GM12878 (cell line): ENCODE results near the gene PRSS50. TPM values are rescaled to one million over a fixed set of nuclear protein-coding genes. Genes with fewer than 3 reads are reported as not detected.

Source experiments
- ATAC-seq: fragments of 200-7000 bp; cut with Tn5 transposase; 3 replicates; pipeline ENCODE4 v1.9.1; 2020; ENCODE audit warnings: mild to moderate bottlenecking, moderate library complexity
- BruUV-seq: library from RNA; stranded (reverse); fragments of 400-500 nt; replicated peaks from 2 replicates; lab custom pipeline; 2021; lab: Mats Ljungman, UMichigan
- CTCF ChIA-PET: fragments of 300-600 bp; sonication (Branson Sonifier 250); formaldehyde crosslinking; extraction: SDS; loops from one replicate; lab custom pipeline; 2021; ENCODE audit warnings: inconsistent platforms; lab: Yijun Ruan, JAX
- POLR2A ChIA-PET: fragments of 350-600 bp; formaldehyde crosslinking; extraction: SDS; loops from one replicate; lab custom pipeline; 2021; ENCODE audit warnings: inconsistent platforms; lab: Charles Lee
- RAD21 ChIA-PET: fragments of 300-600 bp; sonication (Branson Sonifier 250); formaldehyde crosslinking; loops from one replicate; lab custom pipeline; 2023; ENCODE audit warnings: antibody characterized with exemption; ENCODE audit not compliant: unreplicated experiment; lab: Charles Lee
- SMC1A ChIA-PET: fragments of 300-600 bp; sonication (Branson Sonifier 250); formaldehyde crosslinking; loops from one replicate; lab custom pipeline; 2023; ENCODE audit not compliant: unreplicated experiment, uncharacterized antibody; lab: Charles Lee
- DNase-seq: peaks from one replicate; pipeline ENCODE4 v3.0.0-alpha.2; 2011; ENCODE audit warnings: low read depth, low spot score
- FAIRE-seq: peaks from 3 replicates; lab custom pipeline; 2011; peaks lifted over from hg19 to GRCh38; lab: Jason Lieb, UNC
- H2AFZ ChIP-seq: 2 replicates; pipeline ENCODE4 v1.6.0; 2011; ENCODE audit warnings: low read depth, low read length, control low read depth; ENCODE audit not compliant: control insufficient read depth
- H3K27ac ChIP-seq: 2 replicates; pipeline ENCODE4 v1.5.1; 2011; ENCODE audit warnings: control low read depth; ENCODE audit not compliant: control insufficient read depth, insufficient read depth
- H3K27me3 ChIP-seq, 2 experiments: replicated peaks in 1 of 2; 2 replicates each; pipeline versions ENCODE4 v1.6.0 to v1.6.1; 2011; ENCODE audit warnings: low read length in 1 of 2; ENCODE audit not compliant: control insufficient read depth in 2 of 2, insufficient read depth in 2 of 2
- H3K36me3 ChIP-seq, 2 experiments: 2 replicates each; pipeline ENCODE4 v1.5.1; 2011; ENCODE audit warnings: low read length in 1 of 2; ENCODE audit not compliant: control insufficient read depth in 2 of 2, insufficient read depth in 2 of 2
- H3K4me1 ChIP-seq: 2 replicates; pipeline ENCODE4 v1.6.1; 2011; ENCODE audit warnings: mild to moderate bottlenecking, low read length, moderate library complexity, mixed read lengths; ENCODE audit not compliant: control insufficient read depth, insufficient read depth
- H3K4me2 ChIP-seq: 2 replicates; pipeline ENCODE4 v1.6.0; 2011; ENCODE audit warnings: control low read depth; ENCODE audit not compliant: control insufficient read depth, insufficient read depth
- H3K4me3 ChIP-seq: fragments of 200-600 bp; sonication (generic); 2 replicates; pipeline ENCODE4 v1.5.1; 2016
- H3K79me2 ChIP-seq: 2 replicates; pipeline ENCODE4 v1.6.0; 2011; ENCODE audit warnings: low read length; ENCODE audit not compliant: control insufficient read depth, insufficient read depth
- H3K9ac ChIP-seq: 2 replicates; pipeline ENCODE4 v1.8.0; 2011; ENCODE audit warnings: low read length, control low read depth, mixed read lengths; ENCODE audit not compliant: control insufficient read depth, insufficient read depth
- H3K9me3 ChIP-seq: replicated peaks from 3 replicates; pipeline ENCODE4 v1.5.1; 2011; ENCODE audit warnings: mild to moderate bottlenecking, low read length; ENCODE audit not compliant: control insufficient read depth, insufficient read depth
- H4K20me1 ChIP-seq: 2 replicates; pipeline ENCODE4 v1.6.0; 2011; ENCODE audit not compliant: control insufficient read depth, insufficient read depth
- ASH2L ChIP-seq: fragments of 300-600, 200-600 bp; sonication (generic); IDR thresholded peaks from 2 replicates; pipeline ENCODE4 v1.6.1; 2017; ENCODE audit warnings: low read depth, mild to moderate bottlenecking, borderline replicate concordance
- ATF7 ChIP-seq: fragments of 450-650 bp; IDR thresholded peaks from 2 replicates; pipeline ENCODE4 v1.6.1; 2016; ENCODE audit warnings: low read depth, mild to moderate bottlenecking
- CREM ChIP-seq: IDR thresholded peaks from 2 replicates; pipeline ENCODE4 v1.6.1; 2014; ENCODE audit warnings: antibody characterized with exemption, low read depth
- DPF2 ChIP-seq: fragments of 450-650 bp; IDR thresholded peaks from 2 replicates; pipeline ENCODE4 v1.6.1; 2017; ENCODE audit warnings: mild to moderate bottlenecking
- EGR1 ChIP-seq, 2 experiments: IDR thresholded peaks; 1 replicate in 1 of 2; 2 replicates in 1 of 2; pipeline ENCODE4 v1.6.1; 2011 to 2012; ENCODE audit warnings: low read depth in 2 of 2, low read length in 2 of 2, borderline replicate concordance in 1 of 2, mild to moderate bottlenecking in 1 of 2, moderate library complexity in 1 of 2
- GATAD2B ChIP-seq: fragments of 450-650 bp; conservative IDR thresholded peaks from 2 replicates; pipeline ENCODE4 v1.6.1; 2017; ENCODE audit warnings: low read depth, mild to moderate bottlenecking, moderate library complexity
- MYC ChIP-seq: IDR thresholded peaks from 2 replicates; pipeline ENCODE4 v1.6.1; 2011; ENCODE audit warnings: mild to moderate bottlenecking, low read length, moderate library complexity, inconsistent platforms; ENCODE audit not compliant: insufficient read depth, insufficient replicate concordance, insufficient read length, severe bottlenecking
- NFYB ChIP-seq: IDR thresholded peaks from 2 replicates; pipeline ENCODE4 v1.6.1; 2011; ENCODE audit warnings: low read depth, mild to moderate bottlenecking, low read length, improper control_type of control experiment, moderate library complexity; ENCODE audit not compliant: insufficient read depth
- RB1 ChIP-seq: fragments of 450-650 bp; formaldehyde crosslinking; IDR thresholded peaks from 2 replicates; pipeline ENCODE4 v1.6.1; 2017; ENCODE audit warnings: mild to moderate bottlenecking, borderline replicate concordance
- SMAD1 ChIP-seq: fragments of 450-650 bp; IDR thresholded peaks from 2 replicates; pipeline ENCODE4 v1.6.1; 2018; ENCODE audit warnings: mild to moderate bottlenecking, low read depth; ENCODE audit not compliant: partially characterized antibody
- SUPT20H ChIP-seq: IDR thresholded peaks from 2 replicates; pipeline ENCODE4 v1.6.1; 2011; ENCODE audit warnings: low read depth, mild to moderate bottlenecking, low read length, moderate library complexity, borderline replicate concordance; ENCODE audit not compliant: control insufficient read depth
- ZNF592 ChIP-seq: fragments of 450-650 bp; IDR thresholded peaks from 2 replicates; pipeline ENCODE4 v1.6.1; 2017; ENCODE audit warnings: mild to moderate bottlenecking, moderate library complexity
- WGBS: methylation state at CpG from one replicate; pipeline ENCODE4 v1.1.6; 2016; ENCODE audit warnings: low lambda C conversion rate; ENCODE audit not compliant: insufficient replicate concordance, insufficient coverage; ENCODE audit errors: missing lambda C conversion rate; 5-methylcytosine and 5-hydroxymethylcytosine counted together
- in situ Hi-C: fragments of 300-500 bp; cut with MboI; formaldehyde crosslinking; loops from 9 replicates; pipeline ENCODE4 v1.14.3; 2018; ENCODE audit warnings: mixed read lengths
- intact Hi-C: fragments of 100-400 bp; cut with micrococcal nuclease; formaldehyde crosslinking; loops from one replicate; pipeline ENCODE4 v1.14.2; 2022; ENCODE audit not compliant: unreplicated experiment
- polyA plus RNA-seq, 11 experiments: library from polyadenylated mRNA; depleted of rRNA in 4 of 11; unstranded in 6 of 11; stranded (reverse) in 5 of 11; fragments of >200 nt; fragmentation: Nextera tagmentation in 4 of 11; fragmentation: Illumina TruSeq in 1 of 11; extraction: Ambion mirVana in 4 of 11; extraction: Trizol in 1 of 11; gene quantifications; 1 replicate in 1 of 11; 2 replicates in 10 of 11; pipeline versions ENCODE4 v1.2.1 to v1.2.3, GENCODE V29; 2011 to 2016; ENCODE audit warnings: inconsistent platforms in 2 of 11, missing spikeins in 2 of 11, low read depth in 1 of 11
- total RNA-seq, 4 experiments: library from RNA; depleted of rRNA in 3 of 4; stranded (reverse); fragments of >200 nt in 3 of 4; fragmentation: Illumina TruSeq in 1 of 4; extraction: Trizol in 1 of 4; gene quantifications; 2 replicates each; pipeline versions ENCODE4 v1.2.1 to v1.2.3, GENCODE V29; 2013 to 2021
- TF ChIP-seq, protein P1 (sequence below): fragments of 450-650 bp; IDR thresholded peaks from 2 replicates; pipeline ENCODE4 v1.6.1; 2017; ENCODE audit warnings: mild to moderate bottlenecking, low read depth, inconsistent platforms; ENCODE audit not compliant: poor library complexity, severe bottlenecking
- TF ChIP-seq, protein P2 (sequence below): fragments of 450-650 bp; IDR thresholded peaks from 2 replicates; pipeline ENCODE4 v1.6.1; 2016; ENCODE audit warnings: mild to moderate bottlenecking

Gene PRSS50
- total and polyA plus RNA-seq, 10 of the 15 experiments (the other 5 are each of a cell fraction or from before 2014, with no cell fraction given), result 0.05 TPM; not detected in 9

GRCh38 chr3:46729038-46729437 lies 11.4 kb upstream of the PRSS50 start (continued):
- TF ChIP-seq, protein P1, sequence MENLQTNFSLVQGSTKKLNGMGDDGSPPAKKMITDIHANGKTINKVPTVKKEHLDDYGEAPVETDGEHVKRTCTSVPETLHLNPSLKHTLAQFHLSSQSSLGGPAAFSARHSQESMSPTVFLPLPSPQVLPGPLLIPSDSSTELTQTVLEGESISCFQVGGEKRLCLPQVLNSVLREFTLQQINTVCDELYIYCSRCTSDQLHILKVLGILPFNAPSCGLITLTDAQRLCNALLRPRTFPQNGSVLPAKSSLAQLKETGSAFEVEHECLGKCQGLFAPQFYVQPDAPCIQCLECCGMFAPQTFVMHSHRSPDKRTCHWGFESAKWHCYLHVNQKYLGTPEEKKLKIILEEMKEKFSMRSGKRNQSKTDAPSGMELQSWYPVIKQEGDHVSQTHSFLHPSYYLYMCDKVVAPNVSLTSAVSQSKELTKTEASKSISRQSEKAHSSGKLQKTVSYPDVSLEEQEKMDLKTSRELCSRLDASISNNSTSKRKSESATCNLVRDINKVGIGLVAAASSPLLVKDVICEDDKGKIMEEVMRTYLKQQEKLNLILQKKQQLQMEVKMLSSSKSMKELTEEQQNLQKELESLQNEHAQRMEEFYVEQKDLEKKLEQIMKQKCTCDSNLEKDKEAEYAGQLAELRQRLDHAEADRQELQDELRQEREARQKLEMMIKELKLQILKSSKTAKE, result no peak
- no peak for TF ChIP-seq EGR1 (IDR thresholded peaks at IDR 0.05; ENCODE audit: borderline replicate concordance in 1 of 2, low read depth in 2 of 2, low read length in 2 of 2)
- no peak for TF ChIP-seq NFYB
- TF ChIP-seq CREM, result no peak
- no peak for TF ChIP-seq SMAD1

DNA sequence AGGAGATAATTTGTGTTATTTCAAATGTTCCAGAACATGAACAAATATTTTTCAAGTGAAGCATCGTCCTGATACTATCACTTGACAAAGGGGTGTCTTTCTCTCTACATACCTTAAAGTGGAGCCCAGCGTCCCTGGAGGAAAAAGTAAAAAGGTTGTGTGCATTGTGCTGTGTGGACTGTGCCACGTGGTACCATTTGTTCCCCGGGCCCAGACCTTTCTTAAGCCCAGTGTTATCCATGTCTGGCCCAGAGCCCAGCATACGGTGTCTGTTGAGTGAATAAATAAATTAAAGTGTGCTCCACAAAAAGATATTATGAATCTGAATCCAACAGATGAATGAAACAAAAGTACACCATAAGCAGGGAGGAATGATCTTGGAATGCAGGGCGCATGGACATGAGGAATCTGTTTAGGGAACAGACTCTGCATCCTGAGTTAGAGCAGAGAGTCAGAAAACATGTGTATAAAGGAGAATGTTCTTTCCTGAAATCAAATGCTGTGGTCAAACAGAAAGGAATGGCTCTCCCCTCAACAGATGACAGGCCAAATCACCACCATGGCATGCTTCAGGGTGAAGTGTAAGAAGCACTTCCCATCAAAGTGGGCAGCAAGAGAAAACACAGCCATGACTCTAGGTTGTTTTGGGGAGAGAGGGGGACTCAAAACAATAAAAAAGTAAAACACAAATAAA lies 8.1 kb upstream of the PRSS50 start:
- CTCF ChIA-PET, result interaction anchor here (1.2 to 1.8 kb wide), 2 partner anchors 10 to 184 kb away, joined by 3 to 4 read pairs; no protein-coding TSS in a partner anchor
- 59% methylated on average over 6 of the region's 6 CpGs for WGBS
- SMC1A ChIA-PET, result no interaction called here
- POLR2A ChIA-PET, result no interaction called here
- Histone ChIP-seq H3K4me3 (no peak overlapping the region), H3K79me2 (no peaks in the 10 kb centered on the region), H4K20me1 (no peaks in the 10 kb centered on the region), H3K27ac (no peak overlapping the region), H3K27me3 (no peaks in the 10 kb centered on the region), H3K9me3 (no peaks in the 10 kb centered on the region), H3K9ac (no peak overlapping the region), H3K4me2 (no peak overlapping the region), H2AFZ (peak overlapping the region; percentile 60), H3K36me3 (no peaks in the 10 kb centered on the region), H3K4me1 (peaks cover 3% of the 10 kb centered on the region; the same call in 1 of the 2 replicates)
- BruUV-seq, result no TSS peak
- in situ Hi-C loops, result no loop called here
- intact Hi-C loops, result no loop called here
- FAIRE-seq (no peak), DNase-seq (no peak), ATAC-seq (no peak)
- RAD21 ChIA-PET, result no interaction called here
- TF ChIP-seq SUPT20H (no peak), ZNF592 (no peak), GATAD2B (no peak), ASH2L (no peak), RB1 (no peak), ATF7 (no peak), MYC (no peak), DPF2 (no peak)
- TF ChIP-seq, protein P2, sequence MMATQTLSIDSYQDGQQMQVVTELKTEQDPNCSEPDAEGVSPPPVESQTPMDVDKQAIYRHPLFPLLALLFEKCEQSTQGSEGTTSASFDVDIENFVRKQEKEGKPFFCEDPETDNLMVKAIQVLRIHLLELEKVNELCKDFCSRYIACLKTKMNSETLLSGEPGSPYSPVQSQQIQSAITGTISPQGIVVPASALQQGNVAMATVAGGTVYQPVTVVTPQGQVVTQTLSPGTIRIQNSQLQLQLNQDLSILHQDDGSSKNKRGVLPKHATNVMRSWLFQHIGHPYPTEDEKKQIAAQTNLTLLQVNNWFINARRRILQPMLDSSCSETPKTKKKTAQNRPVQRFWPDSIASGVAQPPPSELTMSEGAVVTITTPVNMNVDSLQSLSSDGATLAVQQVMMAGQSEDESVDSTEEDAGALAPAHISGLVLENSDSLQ, result no peak
